GM12801 (cell line): ENCODE results near the gene ATP6V1G3.

Experiments used
- TF ChIP-seq, protein P1 (sequence below): IDR thresholded peaks from one replicate; pipeline ENCODE4 v1.5.1; 2011; ENCODE audit warnings: control low read depth; ENCODE audit not compliant: insufficient read length; ENCODE audit errors: extremely low read depth

ATP6V1G3 gene, protein sequence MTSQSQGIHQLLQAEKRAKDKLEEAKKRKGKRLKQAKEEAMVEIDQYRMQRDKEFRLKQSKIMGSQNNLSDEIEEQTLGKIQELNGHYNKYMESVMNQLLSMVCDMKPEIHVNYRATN

DNA sequence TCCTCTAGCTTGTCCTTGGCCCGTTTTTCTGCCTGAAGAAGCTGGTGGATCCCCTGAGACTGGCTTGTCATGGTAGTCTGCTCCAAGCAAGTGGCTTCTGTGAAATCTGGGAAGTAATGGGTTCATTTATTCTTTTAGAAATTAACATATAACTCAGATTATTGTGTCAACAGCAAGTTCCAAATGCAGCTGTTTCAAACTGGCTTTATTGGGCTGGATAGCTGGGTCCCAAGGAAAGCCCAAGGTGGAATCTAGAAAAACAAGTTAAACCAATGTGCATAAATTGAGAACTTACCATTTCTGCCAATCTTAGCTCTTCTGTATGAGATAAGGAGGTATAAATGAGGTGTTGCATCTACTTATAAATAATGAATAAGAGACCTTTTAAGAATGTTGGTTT is at the start of gene ATP6V1G3:
Gene ATP6V1G3, minus strand, starts transcription at position 101 of the 400 bp plus-strand sequence. Its CDS starts 30 bp downstream, at position 71.
- TF ChIP-seq, protein P1, sequence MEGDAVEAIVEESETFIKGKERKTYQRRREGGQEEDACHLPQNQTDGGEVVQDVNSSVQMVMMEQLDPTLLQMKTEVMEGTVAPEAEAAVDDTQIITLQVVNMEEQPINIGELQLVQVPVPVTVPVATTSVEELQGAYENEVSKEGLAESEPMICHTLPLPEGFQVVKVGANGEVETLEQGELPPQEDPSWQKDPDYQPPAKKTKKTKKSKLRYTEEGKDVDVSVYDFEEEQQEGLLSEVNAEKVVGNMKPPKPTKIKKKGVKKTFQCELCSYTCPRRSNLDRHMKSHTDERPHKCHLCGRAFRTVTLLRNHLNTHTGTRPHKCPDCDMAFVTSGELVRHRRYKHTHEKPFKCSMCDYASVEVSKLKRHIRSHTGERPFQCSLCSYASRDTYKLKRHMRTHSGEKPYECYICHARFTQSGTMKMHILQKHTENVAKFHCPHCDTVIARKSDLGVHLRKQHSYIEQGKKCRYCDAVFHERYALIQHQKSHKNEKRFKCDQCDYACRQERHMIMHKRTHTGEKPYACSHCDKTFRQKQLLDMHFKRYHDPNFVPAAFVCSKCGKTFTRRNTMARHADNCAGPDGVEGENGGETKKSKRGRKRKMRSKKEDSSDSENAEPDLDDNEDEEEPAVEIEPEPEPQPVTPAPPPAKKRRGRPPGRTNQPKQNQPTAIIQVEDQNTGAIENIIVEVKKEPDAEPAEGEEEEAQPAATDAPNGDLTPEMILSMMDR: no peak

DNA sequence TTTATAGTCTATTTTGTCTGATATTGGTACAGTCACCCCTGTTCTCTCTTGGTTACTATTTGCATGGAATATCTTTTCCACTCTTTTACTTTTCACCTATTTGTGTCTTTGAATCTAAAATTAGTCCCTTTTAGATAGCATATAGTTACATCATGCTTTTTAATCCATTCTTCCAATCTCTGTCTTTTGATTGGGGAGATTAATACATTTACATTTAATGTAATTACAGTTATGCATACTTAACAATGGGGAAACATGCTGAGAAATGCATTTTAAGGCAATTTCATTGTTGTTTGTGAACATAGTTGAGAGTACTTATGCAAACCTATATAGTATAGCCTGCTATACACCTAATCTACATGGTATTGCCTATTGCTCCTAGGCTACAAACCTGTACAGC is 48.4 kb upstream of the ATP6V1G3 start:
- TF ChIP-seq, protein P1: no peak

DNA sequence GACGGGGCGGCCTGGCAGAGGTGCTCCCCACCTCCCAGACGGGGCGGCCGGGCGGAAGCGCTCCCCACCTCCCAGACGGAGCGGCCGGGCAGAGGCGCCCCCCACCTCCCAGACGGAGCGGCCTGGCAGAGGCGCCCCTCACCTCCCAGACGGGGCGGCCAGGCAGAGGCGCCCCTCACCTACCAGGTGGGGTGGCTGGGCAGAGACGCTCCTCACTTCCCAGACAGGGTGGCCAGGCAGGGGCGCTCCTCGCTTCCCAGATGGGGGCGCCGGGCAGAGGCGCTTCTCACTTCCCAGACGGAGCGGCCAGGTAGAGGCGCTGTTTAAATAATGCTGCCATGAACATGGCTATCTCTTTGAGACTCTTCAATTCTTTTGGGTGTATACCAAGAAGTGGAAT is 43.7 kb upstream of the ATP6V1G3 start:
- TF ChIP-seq, protein P1: no peak

DNA sequence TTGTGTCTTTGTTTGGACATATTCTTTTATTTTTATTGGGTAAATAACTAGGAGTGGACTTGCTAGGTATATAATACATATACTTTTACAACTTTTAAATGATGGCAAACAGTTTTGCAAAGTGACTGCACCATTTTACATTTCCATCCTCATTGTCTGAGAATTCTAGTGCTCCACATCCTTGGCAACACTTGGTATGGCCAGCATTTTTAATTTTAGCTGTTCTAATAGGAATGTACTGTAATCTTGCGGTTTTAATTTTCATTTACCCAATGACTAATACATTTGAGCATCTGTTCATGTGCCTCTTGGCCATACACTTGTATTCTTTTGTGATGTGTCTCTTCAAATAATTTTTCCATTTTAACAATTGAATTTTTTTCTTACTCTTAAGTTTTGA is 37.0 kb upstream of the ATP6V1G3 start:
- TF ChIP-seq, protein P1: no peak

DNA sequence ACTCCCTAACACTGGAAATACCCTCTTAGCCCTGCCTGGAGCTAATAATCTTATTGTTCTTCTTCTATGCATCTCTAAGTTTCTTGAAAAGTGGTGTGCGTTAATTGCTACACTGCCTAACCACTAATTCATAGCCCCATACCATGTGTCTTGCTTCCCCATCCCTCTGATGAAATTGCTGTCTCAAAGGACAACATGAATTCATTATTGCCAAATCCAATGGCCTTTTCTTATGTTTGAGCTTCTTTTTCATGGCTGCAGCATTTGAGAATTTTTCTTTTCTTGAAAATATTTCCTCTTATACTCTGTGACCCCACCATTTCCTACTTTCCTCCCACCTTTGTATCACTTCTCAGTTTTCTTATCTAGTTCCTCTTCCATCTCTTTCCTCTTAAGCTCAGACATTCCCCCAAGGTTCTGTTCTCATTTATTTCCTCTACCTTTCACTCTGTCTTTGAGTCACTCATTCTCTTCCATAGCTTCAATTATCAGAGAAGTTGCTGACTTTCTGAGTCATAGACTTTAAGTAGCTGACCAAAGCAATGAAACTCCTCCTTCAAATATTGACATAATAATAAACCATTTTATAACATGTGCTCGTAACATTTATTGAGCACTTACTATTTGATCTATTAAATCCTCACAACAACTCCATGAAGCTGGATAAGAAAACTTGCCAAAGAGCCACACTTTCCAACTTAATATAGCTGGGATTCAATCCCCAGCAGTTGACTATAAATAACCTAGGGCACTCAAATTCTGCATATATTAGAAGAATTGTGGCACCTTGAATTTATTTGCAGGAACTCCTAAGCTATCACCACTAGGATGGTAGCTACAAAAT is 35.5 kb upstream of the ATP6V1G3 start:
- TF ChIP-seq, protein P1: no peak

DNA sequence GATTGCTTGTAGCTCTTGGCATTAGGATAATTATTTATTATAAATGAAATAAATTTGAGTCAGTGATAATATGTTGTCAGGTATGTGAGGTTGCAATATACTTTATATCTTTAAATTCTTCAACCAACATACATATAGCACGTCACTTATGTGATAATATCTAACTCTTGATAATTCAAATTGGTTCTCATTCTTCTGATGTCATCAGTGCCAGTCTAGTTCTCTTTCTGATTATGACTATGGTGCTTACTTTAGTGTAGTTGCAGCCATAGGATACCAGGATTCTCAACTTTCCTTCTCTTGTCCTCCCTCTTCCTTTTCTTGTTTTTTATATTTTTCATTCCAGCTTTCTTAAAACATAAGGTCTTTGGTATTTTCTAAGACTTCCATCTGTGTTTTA is 34.8 kb upstream of the ATP6V1G3 start:
- TF ChIP-seq, protein P1: no peak

DNA sequence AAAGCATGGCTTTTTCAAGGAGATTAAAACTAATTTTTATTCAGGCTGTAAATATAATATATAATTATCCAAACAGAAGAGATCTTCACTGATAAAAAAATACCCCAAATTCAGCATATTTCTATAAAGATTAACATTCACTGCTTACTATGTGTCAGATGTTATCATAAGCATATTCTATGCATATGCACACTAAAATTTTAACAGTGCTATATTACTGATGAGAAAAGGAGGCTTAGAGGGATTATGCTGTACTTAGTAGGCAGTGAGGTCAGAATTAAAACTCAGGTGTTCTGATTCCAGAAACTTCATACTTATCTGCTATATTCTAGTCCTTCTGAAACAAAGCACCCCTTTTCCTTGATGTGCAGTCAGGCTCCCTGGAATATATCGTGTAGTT is 33.8 kb upstream of the ATP6V1G3 start:
- TF ChIP-seq, protein P1: no peak
